NCI-H2227 (cell line): ENCODE results near the gene SART3.
"Not testable (repeated sequence)": the region's sequence is repeated elsewhere in the genome, so short reads cannot be mapped to it uniquely, and the experiment has no call there.

Source experiments
- DNase-seq: peaks from one replicate; lab custom pipeline; 2025; ENCODE audit not compliant: unreplicated experiment; lab: John Stamatoyannopoulos, UW

Gene SART3

GRCh38 chr12:108598553-108599250 is 37.7 kb upstream of the SART3 start:
- DNase-seq: no peak

GRCh38 chr12:108597559-108598471 is 36.8 kb upstream of the SART3 start, which contains the start of gene TMEM119:
Gene TMEM119, minus strand, starts transcription at chr12:108598084. Its CDS starts 5,701 bp downstream, at chr12:108592383.
- DNase-seq: peak; percentile 29

- peak; percentile 16 for DNase-seq
These were observed 36.0 kb upstream of the SART3 start for GRCh38 chr12:108596854-108597558.

DNA sequence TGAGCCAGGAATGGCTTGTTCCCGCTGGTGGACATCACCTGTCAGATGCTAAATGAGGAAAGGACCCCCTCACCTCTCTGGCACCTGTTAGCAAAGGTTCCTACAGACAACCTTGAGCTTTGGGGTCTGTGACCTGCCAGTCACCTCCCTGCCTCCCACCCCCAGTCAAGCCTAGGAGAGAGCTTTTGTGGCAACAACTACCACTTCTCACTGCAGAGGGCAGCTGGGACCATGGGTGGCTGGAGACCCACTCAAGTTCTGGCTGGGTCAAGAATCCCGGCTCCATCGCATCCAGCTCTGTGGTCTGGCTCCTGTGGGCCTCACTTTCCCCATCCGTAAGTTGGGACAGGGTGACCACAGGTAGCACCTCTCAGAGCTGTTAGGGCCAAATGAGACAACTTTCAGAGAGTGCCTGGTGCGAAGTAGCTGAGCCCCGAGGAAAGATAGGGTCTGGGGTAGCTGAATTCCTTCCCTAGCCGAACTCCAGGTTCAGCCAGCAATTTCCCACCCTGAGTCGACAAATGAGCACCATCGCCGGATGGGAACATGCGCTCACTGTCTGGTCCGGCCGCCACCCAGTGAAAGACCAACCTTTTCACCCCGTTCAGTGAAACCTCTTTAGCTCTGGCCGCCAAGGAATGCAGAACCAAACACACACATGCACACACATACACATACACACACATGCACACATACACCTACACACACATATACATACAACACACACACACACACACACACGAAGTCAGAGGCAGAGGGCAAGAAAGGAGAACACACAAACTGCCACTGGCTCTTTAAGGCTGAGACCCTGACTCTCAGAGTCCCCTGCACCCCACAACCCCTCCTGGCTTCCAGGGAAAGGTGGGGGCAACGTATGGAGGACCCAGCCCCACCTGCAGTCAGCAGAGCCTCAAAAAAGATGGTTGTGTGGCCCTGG is 35.0 kb upstream of the SART3 start:
- DNase-seq: no peak

GRCh38 chr12:108594960-108595710 is 34.2 kb upstream of the SART3 start:
- no peak for DNase-seq

GRCh38 chr12:108594323-108594903 is 33.4 kb upstream of the SART3 start:
- no peak for DNase-seq

- DNase-seq: no peak
These were observed 31.3 kb upstream of the SART3 start for GRCh38 chr12:108592033-108592909.

DNA sequence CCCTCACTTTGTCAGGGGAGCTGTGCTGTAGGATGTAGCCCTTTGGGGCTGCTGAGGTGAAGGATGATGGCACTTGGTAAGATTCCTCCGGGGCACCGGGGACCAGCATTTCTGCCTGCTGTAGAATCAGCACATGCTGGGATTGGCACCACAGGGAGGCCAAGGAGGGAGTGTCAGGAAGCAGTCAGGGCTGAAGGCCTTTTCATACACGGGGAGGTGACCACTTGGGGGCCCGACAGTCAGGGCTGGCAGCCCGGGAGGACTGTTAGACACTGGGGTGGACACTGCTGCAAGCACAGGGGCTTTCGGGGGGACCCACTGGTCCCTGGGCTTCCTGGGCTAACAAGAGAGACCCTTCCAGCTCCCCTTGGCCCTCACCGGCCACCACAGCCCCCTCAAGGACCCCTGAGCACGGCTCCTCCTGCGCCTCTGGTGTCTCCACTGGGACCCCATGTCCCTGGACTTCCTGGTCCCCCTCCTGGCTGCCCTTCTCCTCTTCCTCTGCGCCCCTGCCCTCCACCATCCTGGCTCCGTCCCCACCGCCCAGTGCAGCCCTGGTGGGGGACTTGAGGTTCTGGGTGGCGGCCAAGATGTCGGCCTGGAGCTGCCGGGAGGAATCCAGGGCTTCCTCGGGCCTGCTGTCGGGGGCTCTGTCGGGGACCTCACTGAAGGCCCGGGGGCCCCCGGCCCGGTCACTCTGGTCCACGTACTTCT is 30.5 kb upstream of the SART3 start:
- no peak for DNase-seq

DNA sequence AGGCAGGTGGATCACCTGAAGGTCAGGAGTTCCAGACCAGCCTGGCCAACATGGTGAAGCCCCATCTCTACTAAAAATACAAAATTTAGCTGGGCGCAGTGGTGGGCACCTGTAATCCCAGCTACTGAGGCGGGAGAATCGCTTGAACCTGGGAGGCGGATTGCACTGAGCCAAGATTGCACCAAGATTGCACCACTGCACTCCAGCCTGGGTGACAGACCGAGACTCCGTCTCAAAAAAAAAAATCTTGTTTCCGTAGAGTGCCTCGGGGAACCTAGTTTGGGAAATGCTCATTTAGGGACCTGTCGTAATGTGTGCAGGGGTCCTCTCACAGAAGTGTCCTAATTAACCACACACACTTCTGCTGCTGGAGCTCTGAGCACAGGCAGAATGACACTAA is 29.5 kb upstream of the SART3 start:
- DNase-seq: not testable (repeated sequence)

DNA sequence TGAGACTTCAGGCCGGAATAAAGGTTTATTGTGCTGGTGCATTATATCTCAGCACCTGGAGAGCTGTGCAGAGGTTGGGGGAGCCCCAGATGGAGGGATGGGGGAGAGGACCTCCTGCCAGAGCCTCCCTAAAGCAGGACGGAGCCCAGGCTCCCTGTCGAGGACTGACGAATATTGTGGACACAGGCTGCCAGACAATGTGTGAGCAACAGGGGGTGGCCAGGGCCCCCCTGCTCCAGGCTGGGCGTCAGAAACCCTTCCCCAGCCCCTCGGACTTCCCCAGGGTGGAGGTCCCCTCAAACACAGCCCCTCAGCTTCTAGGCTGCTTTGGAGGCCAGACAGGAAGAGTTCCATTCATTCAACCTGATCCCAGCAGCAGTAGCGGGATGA is 28.9 kb upstream of the SART3 start:
- no peak for DNase-seq

- DNase-seq: peak; percentile 16
These were observed 28.3 kb upstream of the SART3 start for GRCh38 chr12:108589028-108589839.

DNA sequence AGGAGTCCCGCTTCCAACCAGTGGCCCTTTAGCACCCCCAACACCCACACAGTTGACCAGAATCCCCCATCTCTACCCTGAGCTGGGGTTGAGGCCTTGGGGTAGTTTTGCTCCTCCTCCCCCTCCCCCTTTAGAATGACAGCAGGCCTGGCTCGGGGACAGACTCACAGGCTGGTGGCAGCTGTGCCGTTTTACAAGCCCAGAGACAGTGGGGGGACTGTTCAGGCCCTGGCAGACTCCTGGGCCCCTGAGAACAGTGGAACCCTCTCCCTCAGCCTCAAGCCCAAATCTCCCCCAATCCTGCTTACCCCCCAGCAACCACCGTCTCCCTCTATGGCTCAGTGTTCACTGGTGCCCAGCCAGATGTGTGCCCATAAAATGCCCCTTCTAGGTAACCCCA is 26.9 kb upstream of the SART3 start:
- no peak for DNase-seq

GRCh38 chr12:108586306-108586705 is 25.3 kb upstream of the SART3 start:
- no peak for DNase-seq

DNA sequence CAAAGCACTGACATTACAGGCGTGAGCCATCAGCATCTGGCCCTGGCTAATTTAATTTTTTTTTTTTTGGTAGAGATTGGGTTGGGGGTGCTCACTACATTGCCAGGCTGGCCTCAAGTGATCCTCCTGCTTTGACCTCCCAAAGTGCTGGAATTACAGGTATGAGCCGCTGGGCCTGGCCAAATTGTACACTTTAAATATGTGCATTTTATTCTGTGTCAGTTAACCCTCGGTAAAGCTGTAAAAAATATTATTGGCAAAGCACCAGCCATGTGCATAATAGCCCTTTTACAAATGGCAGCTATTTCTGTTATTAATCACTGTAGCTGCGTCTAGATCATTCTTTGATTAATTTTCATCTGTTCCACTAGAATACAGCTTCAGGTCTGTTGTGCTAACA is 24.9 kb upstream of the SART3 start:
- DNase-seq: no peak

- no peak for DNase-seq
These were observed 23.6 kb upstream of the SART3 start for GRCh38 chr12:108584456-108585065.

- no peak for DNase-seq
These were observed 23.0 kb upstream of the SART3 start for GRCh38 chr12:108583991-108584390.
